MM.1S (cell line): ENCODE measurements around the gene HNRNPDL.

ENCODE experiments used
- DNase-seq: peaks from one replicate; pipeline ENCODE4 v3.0.0-alpha.2; 2015
- H2AFZ ChIP-seq: fragments of 300-600 bp; sonication (generic); 2 replicates; pipeline ENCODE4 v1.6.0; 2016; ENCODE audit warnings: antibody characterized with exemption, low read length
- H3F3A ChIP-seq: fragments of 300-600 bp; sonication (generic); 2 replicates; pipeline ENCODE4 v1.6.1; 2016; ENCODE audit warnings: mild to moderate bottlenecking, antibody characterized with exemption, low read length, moderate library complexity, mixed read lengths; ENCODE audit not compliant: insufficient read depth
- H3K27ac ChIP-seq: fragments of 300-600 bp; sonication (generic); 2 replicates; pipeline ENCODE4 v1.5.1; 2016; ENCODE audit warnings: mild to moderate bottlenecking, low read length
- H3K27me3 ChIP-seq: fragments of 300-600 bp; sonication (generic); replicated peaks from 2 replicates; pipeline ENCODE4 v1.6.0; 2016; ENCODE audit warnings: low read length; ENCODE audit not compliant: insufficient read depth
- H3K36me3 ChIP-seq: fragments of 300-600 bp; sonication (generic); replicated peaks from 2 replicates; pipeline ENCODE4 v1.6.1; 2016; ENCODE audit warnings: mild to moderate bottlenecking, low read length, mixed read lengths; ENCODE audit not compliant: insufficient read depth
- H3K4me1 ChIP-seq: fragments of 300-600 bp; sonication (generic); 2 replicates; pipeline ENCODE4 v1.6.1; 2016; ENCODE audit warnings: low read length, mixed read lengths
- H3K4me2 ChIP-seq: fragments of 300-600 bp; sonication (generic); 2 replicates; pipeline ENCODE4 v1.6.0; 2016; ENCODE audit warnings: low read depth, low read length
- H3K4me3 ChIP-seq: fragments of 300-600 bp; sonication (generic); 2 replicates; pipeline ENCODE4 v1.5.1; 2016; ENCODE audit warnings: low read length, mixed read lengths
- H3K79me2 ChIP-seq: fragments of 300-600 bp; sonication (generic); 2 replicates; pipeline ENCODE4 v1.6.1; 2016; ENCODE audit warnings: mixed run types, low read length, mixed read lengths
- H3K9ac ChIP-seq: fragments of 300-600 bp; sonication (generic); 2 replicates; pipeline ENCODE4 v1.6.1; 2016; ENCODE audit warnings: low read length, mixed read lengths
- H3K9me2 ChIP-seq: fragments of 300-600 bp; sonication (generic); replicated peaks from 2 replicates; pipeline ENCODE4 v1.6.1; 2016; ENCODE audit warnings: mild to moderate bottlenecking, low read length, mixed read lengths; ENCODE audit not compliant: insufficient read depth
- H3K9me3 ChIP-seq: fragments of 300-600 bp; sonication (generic); replicated peaks from 2 replicates; pipeline ENCODE4 v1.6.1; 2016; ENCODE audit warnings: mild to moderate bottlenecking, low read length, mixed read lengths; ENCODE audit not compliant: insufficient read depth
- H4K20me1 ChIP-seq: fragments of 300-600 bp; sonication (generic); 2 replicates; pipeline ENCODE4 v1.6.1; 2016; ENCODE audit warnings: mild to moderate bottlenecking, low read length, moderate library complexity, mixed read lengths; ENCODE audit not compliant: insufficient read depth
- CTCF ChIP-seq: fragments of 300-600 bp; sonication (generic); IDR thresholded peaks from 2 replicates; pipeline ENCODE4 v1.5.1; 2016; ENCODE audit warnings: antibody characterized with exemption, low read length, mixed read lengths
- EZH2 ChIP-seq: fragments of 300-600 bp; sonication (generic); optimal IDR thresholded peaks from 2 replicates; pipeline ENCODE3; 2017; ENCODE audit warnings: low read depth, mild to moderate bottlenecking, antibody characterized with exemption, low read length, mixed read lengths
- EZH2phosphoT487 ChIP-seq: fragments of 300-600 bp; sonication (generic); IDR thresholded peaks from 2 replicates; pipeline ENCODE4 v1.6.1; 2018; ENCODE audit warnings: antibody characterized with exemption, low read length

HNRNPDL gene

GRCh38 chr4:82458729-82459128, 28.5 kb upstream of the HNRNPDL start:
- Histone ChIP-seq H4K20me1 (no peaks in the 10 kb centered on the region; the same call in 1 of the 2 replicates), H3F3A (no peaks in the 10 kb centered on the region; the same call in 1 of the 2 replicates), H3K79me2 (peaks cover 6% of the 10 kb centered on the region), H3K4me3 (no peak overlapping the region), H3K9me3 (no peaks in the 10 kb centered on the region), H3K4me1 (no peaks in the 10 kb centered on the region), H2AFZ (no peak overlapping the region), H3K27me3 (no peaks in the 10 kb centered on the region), H3K27ac (no peak overlapping the region), H3K9ac (no peak overlapping the region), H3K9me2 (no peaks in the 10 kb centered on the region), H3K36me3 (peaks cover 6% of the 10 kb centered on the region; the same call in 1 of the 2 replicates), H3K4me2 (no peak overlapping the region)
- no peak for TF ChIP-seq EZH2
- TF ChIP-seq CTCF: no peak
- TF ChIP-seq EZH2phosphoT487: no peak
- no peak for DNase-seq

DNA sequence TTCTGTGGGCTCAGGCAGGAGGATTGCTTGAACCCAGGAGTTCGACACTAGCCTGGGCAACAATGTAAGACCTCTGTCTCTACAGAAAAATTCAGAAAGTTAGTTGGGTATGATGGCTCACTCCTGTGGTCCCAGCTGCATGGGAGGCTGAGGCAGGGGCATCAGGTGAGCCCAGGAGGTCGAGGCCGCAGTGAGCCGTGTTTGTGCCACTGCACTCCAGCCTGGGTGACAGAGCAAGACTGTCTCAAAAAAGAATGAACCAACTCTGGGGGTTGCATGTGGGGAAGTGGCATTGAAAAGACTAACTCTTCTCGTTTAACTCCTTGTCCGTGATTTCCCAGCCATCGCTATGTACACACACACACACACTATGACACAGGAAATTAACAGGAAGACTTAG, 27.0 kb upstream of the HNRNPDL start:
- no peaks in the 10 kb centered on the region; the same call in 1 of the 2 replicates for H3F3A ChIP-seq
- no peak overlapping the region for H2AFZ ChIP-seq
- no peaks in the 10 kb centered on the region for H3K4me1 ChIP-seq
- no peak overlapping the region for H3K4me2 ChIP-seq
- H3K79me2 ChIP-seq: peaks cover 17% of the 10 kb centered on the region
- no peaks in the 10 kb centered on the region for H3K9me2 ChIP-seq
- no peak overlapping the region for H3K4me3 ChIP-seq
- DNase-seq: no peak
- peaks cover 6% of the 10 kb centered on the region; the same call in 1 of the 2 replicates for H3K36me3 ChIP-seq
- no peak overlapping the region for H3K9ac ChIP-seq
- no peaks in the 10 kb centered on the region for H3K27me3 ChIP-seq
- H4K20me1 ChIP-seq: no peaks in the 10 kb centered on the region; the same call in 1 of the 2 replicates
- TF ChIP-seq EZH2phosphoT487 (no peak), EZH2 (no peak), CTCF (no peak)
- no peak overlapping the region for H3K27ac ChIP-seq
- H3K9me3 ChIP-seq: no peaks in the 10 kb centered on the region

DNA sequence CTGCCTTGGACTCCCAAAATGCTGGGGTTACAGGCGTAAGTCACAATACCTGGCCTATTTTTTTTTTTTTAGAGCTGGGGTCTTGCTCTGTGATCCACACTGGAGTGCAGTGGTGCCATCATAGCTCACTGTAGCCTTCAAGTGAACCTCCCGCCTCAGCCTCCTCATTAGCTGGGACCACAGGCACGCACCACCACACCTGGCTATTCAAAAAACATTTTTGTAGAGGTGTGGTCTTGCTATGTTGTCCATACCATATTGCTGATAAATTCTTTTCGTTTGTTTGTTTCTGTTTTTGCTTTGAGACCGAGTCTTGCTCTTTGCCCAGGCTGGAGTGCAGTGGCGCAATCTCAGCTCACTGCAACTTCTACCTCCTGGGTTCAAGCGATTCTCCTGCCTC, 21.8 kb upstream of the HNRNPDL start:
- Histone ChIP-seq H3K4me3 (no peak overlapping the region), H3K9ac (no peak overlapping the region), H3K4me1 (no peaks in the 10 kb centered on the region), H3K79me2 (peaks cover 58% of the 10 kb centered on the region), H3F3A (no peaks in the 10 kb centered on the region), H4K20me1 (no peaks in the 10 kb centered on the region; the same call in 1 of the 2 replicates), H3K9me3 (no peaks in the 10 kb centered on the region), H3K27me3 (no peaks in the 10 kb centered on the region), H3K36me3 (peaks cover 19% of the 10 kb centered on the region), H3K27ac (no peak overlapping the region), H3K4me2 (no peak overlapping the region), H2AFZ (no peak overlapping the region), H3K9me2 (no peaks in the 10 kb centered on the region)
- TF ChIP-seq EZH2: no peak
- no peak for TF ChIP-seq EZH2phosphoT487
- no peak for TF ChIP-seq CTCF
- no peak for DNase-seq
